Measurements from ENCODE around the gene PEX7.
"Not testable (repeated sequence)": the region's sequence is repeated elsewhere in the genome, so short reads cannot be mapped to it uniquely, and the experiment has no call there.

The PEX7 gene

DNA sequence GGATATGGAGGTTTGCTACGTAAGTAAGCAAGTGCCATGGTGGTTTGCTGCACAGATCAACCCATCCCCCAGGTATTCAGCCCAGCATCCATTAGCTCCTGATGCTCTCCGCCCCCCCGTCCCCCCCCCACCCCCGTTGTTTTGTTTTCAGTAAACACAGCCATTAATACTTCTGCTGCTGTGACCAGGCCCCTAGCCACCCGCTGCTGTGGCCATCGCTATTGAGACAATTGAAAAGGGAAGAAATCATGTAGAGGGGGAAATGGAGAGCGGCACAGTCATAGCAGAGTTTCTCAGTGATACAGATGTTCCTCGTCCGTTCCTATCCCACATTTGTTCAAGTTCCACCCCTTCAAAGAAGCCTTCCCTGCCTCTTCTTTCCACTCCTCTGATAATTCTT is 124.6 kb downstream of the PEX7 start:
- in situ Hi-C loops (cut with MboI; ENCODE audit: low sequenced_read_pairs), result no loop called here

DNA sequence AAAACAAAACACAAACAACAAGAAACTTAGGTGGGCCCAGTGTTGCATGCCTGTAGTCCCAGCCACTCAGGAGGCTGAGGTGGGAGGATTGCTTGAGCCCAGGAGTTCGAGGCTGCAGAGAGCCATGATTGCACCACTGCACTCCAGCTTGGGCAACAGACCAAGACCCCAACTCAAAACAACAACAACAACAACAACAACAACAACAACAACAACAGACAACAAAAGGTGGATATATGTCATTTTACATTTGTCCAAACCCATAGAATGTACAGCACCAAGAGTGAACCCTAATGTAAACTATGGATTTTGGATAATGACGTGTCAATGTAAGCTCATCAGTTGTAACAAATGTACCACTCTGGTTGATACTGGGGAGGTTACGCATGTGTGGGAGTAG is 127.6 kb downstream of the PEX7 start:
- in situ Hi-C loops (cut with MboI; ENCODE audit: low sequenced_read_pairs), result not testable (repeated sequence)

DNA sequence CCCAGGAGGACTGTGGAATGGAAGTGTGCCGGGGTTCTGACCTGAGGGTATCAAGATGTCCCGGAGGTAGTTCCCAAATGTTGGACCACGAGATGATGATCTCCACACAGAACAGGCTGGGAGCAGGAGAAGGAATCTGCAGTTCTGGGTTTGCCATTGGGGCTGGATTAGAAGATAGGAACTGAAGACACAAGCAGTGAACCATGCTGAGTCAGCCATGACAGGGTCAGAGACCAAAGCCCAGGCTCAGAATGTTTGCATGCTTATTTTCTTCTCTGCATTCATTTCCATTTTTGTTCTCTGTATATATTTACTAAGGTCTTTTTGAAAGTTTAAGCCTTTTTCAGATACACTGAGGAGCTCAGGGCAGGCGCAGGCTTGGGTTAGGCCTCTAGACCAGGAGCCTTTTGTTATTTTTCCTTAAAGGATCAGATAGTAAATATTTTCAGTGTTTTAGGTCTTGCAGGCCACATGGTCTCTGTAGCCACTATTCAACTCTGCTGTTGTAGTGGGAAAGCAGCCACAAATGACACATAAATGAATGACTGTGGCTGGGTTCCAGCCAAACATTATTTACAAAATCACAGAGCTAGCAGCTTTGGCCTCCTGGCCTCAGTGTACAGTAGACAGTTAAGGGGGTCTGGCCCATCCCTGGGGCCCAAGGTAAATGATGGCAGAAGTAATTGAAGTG is 128.2 kb downstream of the PEX7 start:
- in situ Hi-C loops (cut with MboI; ENCODE audit: low sequenced_read_pairs), result no loop called here

DNA sequence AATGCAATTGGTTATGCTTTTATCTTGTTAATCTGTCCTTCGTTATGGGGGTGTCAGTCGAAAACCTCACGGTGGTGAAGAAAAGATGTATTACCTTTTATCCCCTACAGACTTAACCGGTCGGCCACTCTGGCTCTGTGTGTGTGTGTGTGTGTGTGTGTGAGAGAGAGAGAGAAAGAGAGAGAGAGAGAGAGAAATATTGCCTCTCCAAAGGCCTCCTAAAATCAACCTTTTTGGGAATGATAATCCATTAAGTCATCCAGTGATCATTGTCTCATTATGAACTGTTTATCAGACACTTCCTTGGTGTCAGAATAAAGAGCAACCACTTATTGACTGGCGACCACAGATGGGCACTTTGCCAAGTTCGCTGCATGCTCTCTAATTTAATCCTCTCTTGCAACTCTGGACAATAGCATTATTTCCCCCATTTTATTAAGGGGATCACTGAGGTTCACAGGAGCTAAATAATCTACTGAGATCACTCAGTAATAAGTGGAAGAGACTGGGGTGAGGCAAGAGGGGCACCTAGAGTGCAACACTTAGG is 130.4 kb downstream of the PEX7 start:
- in situ Hi-C loops (cut with MboI; ENCODE audit: low sequenced_read_pairs), result no loop called here

DNA sequence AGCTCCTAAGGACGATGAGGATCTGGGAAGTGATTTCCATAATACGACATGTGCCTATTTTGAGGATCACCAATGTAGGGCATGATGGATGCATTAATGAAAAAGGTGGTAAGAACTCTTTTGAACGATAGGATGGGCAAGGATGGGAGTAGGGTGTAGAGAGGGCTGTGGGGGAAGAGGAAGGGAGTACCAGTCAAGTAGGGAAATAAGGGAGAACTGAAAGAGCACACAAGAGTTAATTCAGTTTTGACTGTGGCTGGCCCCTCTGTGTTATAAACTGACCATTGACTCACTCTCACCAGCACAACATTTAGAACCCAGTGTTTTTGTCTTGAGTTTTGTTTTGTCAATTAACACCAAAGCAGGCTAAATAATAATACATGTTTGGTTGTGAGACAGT is 132.7 kb downstream of the PEX7 start:
- in situ Hi-C loops (cut with MboI; ENCODE audit: low sequenced_read_pairs), result no loop called here

DNA sequence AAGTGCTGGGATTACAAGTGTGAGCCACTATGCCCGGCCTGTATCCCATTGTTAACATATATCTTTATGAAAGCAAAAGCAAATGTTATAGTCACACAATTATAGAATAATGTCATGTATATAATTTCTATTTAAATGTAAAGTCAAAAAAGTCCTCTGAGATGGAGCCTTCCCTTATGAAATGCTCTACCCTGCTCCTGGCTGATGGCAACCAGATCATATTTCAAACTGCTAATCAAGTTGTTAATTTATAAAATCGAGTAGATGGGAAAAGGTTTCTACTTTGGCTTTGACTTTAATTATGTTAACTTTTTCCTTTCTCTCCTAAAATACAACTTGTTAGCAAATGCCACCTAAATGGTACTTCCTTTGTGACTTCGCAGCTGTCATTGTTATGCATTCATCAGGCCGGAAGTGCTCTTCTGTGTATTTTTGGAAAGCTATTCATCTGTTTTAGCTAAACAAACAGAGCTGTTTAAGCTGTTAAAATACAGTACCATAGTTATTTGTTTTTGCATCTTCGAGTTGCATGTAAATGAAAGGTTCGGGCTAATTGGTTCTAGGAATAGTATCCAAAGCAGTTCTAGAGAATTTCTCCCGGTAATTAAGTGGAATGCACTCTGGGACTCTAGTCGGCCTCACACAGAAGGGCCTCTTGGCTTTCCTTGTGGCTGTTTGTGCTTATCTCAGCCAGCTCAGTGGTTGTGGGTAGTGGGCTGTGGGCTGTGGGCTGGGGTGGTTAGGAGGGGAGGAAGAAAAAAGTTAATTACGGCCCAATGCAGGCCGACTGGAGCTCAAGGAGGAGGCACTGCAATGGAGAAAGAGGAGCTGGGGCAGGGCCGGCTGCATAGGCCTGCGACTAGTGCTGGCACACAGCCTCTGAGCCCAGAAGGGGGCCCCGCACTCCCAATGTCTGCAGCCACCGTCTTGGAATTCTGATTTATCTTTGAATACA is 134.5 kb downstream of the PEX7 start:
- in situ Hi-C loops (cut with MboI; ENCODE audit: low sequenced_read_pairs), result no loop called here

DNA sequence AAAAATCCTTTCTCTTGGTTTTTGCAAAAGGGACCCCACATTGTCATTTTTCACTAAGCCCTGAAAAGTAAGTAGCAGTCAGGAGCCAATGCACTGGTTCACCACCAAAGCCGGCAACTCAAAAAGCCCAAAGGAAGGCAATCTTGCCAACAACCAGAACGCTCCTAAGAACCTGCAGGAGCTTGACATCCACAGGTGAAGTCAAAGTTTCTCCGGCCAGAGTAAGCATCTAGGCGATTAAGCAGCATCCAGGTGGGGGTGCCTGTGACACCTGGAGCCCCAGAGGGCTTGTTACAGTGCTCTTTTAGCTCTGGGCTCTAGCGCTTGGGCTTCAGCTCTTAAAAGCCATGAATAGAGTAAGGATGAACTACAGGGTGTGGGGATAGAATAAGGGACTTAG is 135.8 kb downstream of the PEX7 start:
- in situ Hi-C loops (cut with MboI; ENCODE audit: low sequenced_read_pairs), result no loop called here

DNA sequence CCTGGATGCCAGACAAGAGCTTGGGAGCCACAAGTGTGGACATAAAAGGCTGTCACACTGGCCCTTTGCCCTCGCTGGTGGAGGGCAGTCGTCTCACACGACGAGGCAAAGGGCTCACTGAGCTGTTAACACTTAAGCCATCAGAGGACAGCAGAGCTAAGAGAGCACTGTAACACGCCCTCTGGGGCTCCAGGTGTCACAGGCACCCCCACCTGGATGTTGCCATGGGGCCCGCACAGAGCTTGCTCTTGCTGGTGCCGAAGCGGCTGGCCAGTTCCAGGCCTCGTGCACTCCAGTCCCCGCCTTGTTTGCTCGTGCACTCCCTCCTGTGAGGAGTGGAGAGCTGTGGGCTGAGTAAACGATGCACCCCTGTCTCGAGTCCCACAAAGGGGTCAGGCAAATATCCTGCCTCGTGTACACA is 137.1 kb downstream of the PEX7 start:
- in situ Hi-C loops (cut with MboI; ENCODE audit: low sequenced_read_pairs), result no loop called here

DNA sequence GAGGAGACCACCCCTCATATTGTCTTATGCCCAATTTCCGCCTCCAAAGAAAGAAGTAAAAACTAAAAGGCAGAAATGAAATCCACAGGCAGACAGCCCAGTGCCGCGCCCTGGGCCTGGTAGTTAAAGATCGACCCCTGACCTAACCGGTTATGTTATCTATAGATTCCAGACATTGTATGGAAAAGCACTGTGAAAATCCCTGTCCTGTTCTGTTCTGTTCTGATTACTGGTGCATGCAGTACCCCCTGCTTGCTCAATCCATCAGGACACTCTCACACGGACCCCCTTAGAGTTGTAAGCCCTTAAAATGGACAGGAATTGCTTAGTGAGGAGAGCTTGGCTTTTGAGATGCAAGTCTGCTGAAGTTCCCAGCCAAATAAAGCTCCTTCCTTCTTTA is 137.5 kb downstream of the PEX7 start:
- in situ Hi-C loops (cut with MboI; ENCODE audit: low sequenced_read_pairs), result not testable (repeated sequence)

DNA sequence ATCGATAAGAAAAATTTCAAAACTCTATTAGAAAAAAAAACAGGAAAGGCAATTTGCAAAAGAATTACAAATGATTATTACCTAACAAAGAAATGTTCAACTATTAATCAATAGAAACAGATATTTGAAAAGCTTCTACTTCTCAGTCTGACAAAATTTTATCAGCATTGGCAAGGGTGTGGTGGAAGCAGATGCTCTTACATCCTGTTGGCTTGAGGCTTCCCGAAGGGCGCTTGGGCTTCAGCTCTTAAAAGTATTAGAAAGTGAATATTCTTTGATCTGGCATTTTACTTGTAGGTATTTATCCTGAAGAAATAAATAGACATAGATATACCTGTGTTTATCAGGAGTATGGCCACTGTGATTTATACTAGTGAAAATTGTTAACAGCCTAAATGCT is 138.4 kb downstream of the PEX7 start:
- in situ Hi-C loops (cut with MboI; ENCODE audit: low sequenced_read_pairs), result no loop called here

DNA sequence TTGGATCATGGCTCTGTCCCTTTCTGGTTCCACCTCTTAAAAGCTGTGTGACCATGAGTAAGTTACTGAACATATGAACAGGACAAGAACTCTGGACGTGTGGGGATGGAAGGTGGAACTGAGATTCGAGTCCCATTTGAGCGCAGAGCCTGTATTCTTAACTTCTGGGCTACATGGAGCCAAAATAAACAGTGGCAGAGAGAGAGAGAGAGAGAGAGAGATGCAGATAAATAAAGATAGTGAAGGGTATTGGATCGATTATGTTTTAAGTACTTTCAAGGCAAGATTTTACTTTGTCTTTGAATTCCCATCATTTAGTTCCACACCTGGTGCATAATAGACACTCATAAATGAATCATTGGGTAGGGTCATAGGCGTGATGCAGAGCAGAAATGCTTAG is 139.5 kb downstream of the PEX7 start:
- in situ Hi-C loops (cut with MboI; ENCODE audit: low sequenced_read_pairs), result no loop called here

DNA sequence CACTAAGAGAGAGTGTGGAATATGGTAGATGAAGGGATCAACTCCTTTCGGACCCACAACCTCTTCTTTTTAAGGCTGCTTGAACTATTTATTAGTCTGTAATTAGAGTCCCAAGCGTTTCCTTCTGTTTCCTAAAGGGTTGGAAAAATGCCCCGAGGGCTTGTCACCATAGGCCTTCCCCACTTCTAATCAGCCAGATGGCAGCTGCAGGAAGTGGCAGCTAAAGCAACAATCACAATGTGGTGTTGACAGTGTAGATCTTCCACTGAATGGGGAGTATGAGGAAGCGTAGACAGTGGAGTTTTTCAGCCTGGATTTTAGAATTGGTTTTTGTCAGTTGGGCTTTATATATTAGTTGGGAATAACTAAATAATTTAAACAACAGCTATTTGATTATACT is 140.3 kb downstream of the PEX7 start:
- in situ Hi-C loops (cut with MboI; ENCODE audit: low sequenced_read_pairs), result no loop called here

DNA sequence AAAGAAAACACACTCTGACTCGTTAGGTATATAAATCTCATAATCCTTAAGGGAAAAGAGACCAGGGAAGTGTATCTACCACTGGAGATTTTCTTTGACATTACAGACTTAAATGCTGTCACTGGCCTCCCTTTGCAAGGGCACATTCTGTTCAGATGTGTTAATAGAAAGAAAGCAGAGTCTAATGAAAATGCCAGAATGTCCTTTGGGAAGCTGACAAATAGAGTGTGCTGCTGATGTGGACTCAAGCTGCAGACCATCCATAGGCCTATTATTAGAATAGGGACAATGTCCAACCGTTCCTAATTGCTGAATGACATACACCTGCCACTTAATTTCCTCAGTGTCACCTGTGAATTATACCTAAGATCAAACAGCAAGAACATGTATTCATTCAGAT is 140.9 kb downstream of the PEX7 start:
- in situ Hi-C loops (cut with MboI; ENCODE audit: low sequenced_read_pairs), result no loop called here
